DOHH2 (cell line): ENCODE results near the gene ZDHHC5.

Experiments
- H3F3A ChIP-seq: fragments of 200-600 bp; sonication (generic), shearing (Covaris generic); 2 replicates; pipeline ENCODE4 v1.6.0; 2016; ENCODE audit warnings: antibody characterized with exemption, mild to moderate bottlenecking; ENCODE audit not compliant: control insufficient read depth, insufficient read depth
- H3K27ac ChIP-seq: fragments of 200-600 bp; sonication (generic); 2 replicates; pipeline ENCODE4 v1.5.1; 2014; ENCODE audit warnings: low read depth, mild to moderate bottlenecking, low read length, moderate library complexity
- H3K27me3 ChIP-seq: fragments of 200-600 bp; sonication (generic); 2 replicates; pipeline ENCODE4 v1.6.1; 2014; ENCODE audit warnings: mild to moderate bottlenecking, low read length, mixed read lengths; ENCODE audit not compliant: control insufficient read depth
- H3K36me3 ChIP-seq: fragments of 200-600 bp; sonication (generic); 2 replicates; pipeline ENCODE4 v1.6.1; 2014; ENCODE audit warnings: mild to moderate bottlenecking, low read length, moderate library complexity, mixed read lengths; ENCODE audit not compliant: control insufficient read depth
- H3K4me1 ChIP-seq: fragments of 200-600 bp; sonication (generic); 2 replicates; pipeline ENCODE4 v1.6.1; 2014; ENCODE audit warnings: mild to moderate bottlenecking, low read length, mixed read lengths; ENCODE audit not compliant: control insufficient read depth
- H3K4me2 ChIP-seq: fragments of 200-600 bp; sonication (generic); 2 replicates; pipeline ENCODE4 v1.6.0; 2014; ENCODE audit warnings: mild to moderate bottlenecking, low read length, moderate library complexity
- H3K4me3 ChIP-seq: fragments of 200-600 bp; sonication (generic); 2 replicates; pipeline ENCODE4 v1.5.1; 2014; ENCODE audit warnings: mild to moderate bottlenecking, low read length, mixed read lengths
- H3K79me2 ChIP-seq: fragments of 200-600 bp; sonication (generic); 2 replicates; pipeline ENCODE4 v1.6.1; 2014; ENCODE audit warnings: mild to moderate bottlenecking, low read length, mixed read lengths; ENCODE audit not compliant: control insufficient read depth
- H3K9me2 ChIP-seq: fragments of 200-600 bp; sonication (generic); replicated peaks from 2 replicates; pipeline ENCODE4 v1.6.1; 2014; ENCODE audit warnings: mild to moderate bottlenecking, low read length, mixed read lengths; ENCODE audit not compliant: control insufficient read depth
- H3K9me3 ChIP-seq: fragments of 200-600 bp; sonication (generic); 2 replicates; pipeline ENCODE4 v1.6.1; 2014; ENCODE audit warnings: antibody characterized with exemption, low read length, mixed read lengths; ENCODE audit not compliant: control insufficient read depth, insufficient read depth
- H4K20me1 ChIP-seq: fragments of 200-600 bp; sonication (generic); 2 replicates; pipeline ENCODE4 v1.6.0; 2014; ENCODE audit warnings: low read depth, mild to moderate bottlenecking, antibody characterized with exemption, low read length, moderate library complexity; ENCODE audit not compliant: control insufficient read depth, insufficient read depth
- CTCF ChIP-seq: fragments of 200-600 bp; sonication (generic); IDR thresholded peaks from one replicate; pipeline ENCODE4 v1.5.1; 2014; ENCODE audit warnings: antibody characterized with exemption, mild to moderate bottlenecking, low read depth, low read length; ENCODE audit not compliant: poor library complexity, severe bottlenecking
- EZH2phosphoT487 ChIP-seq: fragments of 200-600 bp; sonication (generic); IDR thresholded peaks from 2 replicates; pipeline ENCODE4 v1.6.1; 2017; ENCODE audit warnings: borderline replicate concordance, mild to moderate bottlenecking, antibody characterized with exemption, low read length, moderate library complexity, mixed read lengths

The ZDHHC5 gene

GRCh38 chr11:57648801-57649735, 18.8 kb upstream of the ZDHHC5 start:
- TF ChIP-seq CTCF, result no peak
- TF ChIP-seq EZH2phosphoT487, result peak; percentile 29; the same call in 1 of the 2 replicates
- no peaks in the 10 kb centered on the region for H4K20me1 ChIP-seq
- H3K4me1 ChIP-seq, result peaks cover 31% of the 10 kb centered on the region
- H3K4me2 ChIP-seq, result peak overlapping the region; percentile 65
- no peaks in the 10 kb centered on the region for H3K9me3 ChIP-seq
- H3F3A ChIP-seq, result no peaks in the 10 kb centered on the region
- no peaks in the 10 kb centered on the region for H3K79me2 ChIP-seq
- no peaks in the 10 kb centered on the region for H3K36me3 ChIP-seq
- peaks cover 58% of the 10 kb centered on the region for H3K27me3 ChIP-seq
- peak overlapping the region; percentile 59 for H3K4me3 ChIP-seq
- no peak overlapping the region for H3K27ac ChIP-seq
- no peaks in the 10 kb centered on the region for H3K9me2 ChIP-seq

DNA sequence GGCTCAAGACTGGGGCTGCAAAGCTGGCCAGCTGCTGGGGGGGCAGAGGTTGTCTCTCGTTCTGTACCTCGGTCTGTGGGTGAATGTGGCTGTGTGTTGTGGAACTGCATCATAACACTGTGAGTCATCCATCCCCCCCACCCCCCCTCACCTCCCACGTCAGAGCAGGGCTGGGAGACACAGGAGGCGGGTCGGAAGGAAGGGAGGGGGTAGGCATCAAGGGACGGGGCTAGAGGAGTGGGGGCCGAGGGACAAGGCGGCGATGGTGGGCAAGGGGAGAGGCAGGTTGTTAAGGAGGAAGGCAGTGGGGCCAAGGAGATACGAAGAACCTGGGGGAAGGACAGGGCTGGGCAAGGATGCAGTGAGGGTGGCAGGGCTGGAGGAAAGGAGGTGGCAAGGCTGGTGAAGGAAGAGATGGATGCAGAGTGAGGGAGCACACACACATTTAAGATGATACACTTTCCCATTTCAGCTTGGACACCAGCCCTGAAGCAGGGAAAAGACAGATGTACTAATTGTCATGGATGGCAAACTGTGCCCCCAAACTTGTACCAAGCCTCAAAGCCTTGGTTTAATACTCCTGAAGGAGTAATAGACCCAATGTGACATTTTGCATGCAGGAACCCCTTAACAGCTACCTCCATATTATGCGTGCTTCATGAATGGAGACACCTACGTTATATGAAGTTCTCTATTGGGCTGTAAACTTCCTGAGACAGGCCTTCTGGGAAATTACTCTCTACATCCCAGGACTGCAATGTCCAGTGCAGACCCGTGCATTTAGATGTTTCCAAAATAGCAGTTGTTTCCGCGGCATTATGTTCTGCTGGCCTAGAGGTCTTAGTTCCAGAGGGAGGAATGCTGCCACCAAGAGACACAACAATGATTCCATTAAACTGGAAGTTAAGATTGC, 17.8 kb upstream of the ZDHHC5 start, which contains the start of gene YPEL4:
TSS of gene YPEL4 (minus strand) at position 87 of the 913 bp plus-strand sequence. CDS start 2,805 bp downstream, outside the sequence.
- H3K27me3 ChIP-seq, result peaks cover 52% of the 10 kb centered on the region
- no peaks in the 10 kb centered on the region for H3F3A ChIP-seq
- no peaks in the 10 kb centered on the region for H3K79me2 ChIP-seq
- peaks cover 31% of the 10 kb centered on the region for H3K4me1 ChIP-seq
- H3K4me2 ChIP-seq, result peak within 1 kb of the TSS; percentile 65
- H3K4me3 ChIP-seq, result peak within 1 kb of the TSS; percentile 59
- no peak within 1 kb of the TSS for H3K27ac ChIP-seq
- H3K9me3 ChIP-seq, result no peaks in the 10 kb centered on the region
- H3K9me2 ChIP-seq, result no peaks in the 10 kb centered on the region
- no peaks in the 10 kb centered on the region for H4K20me1 ChIP-seq
- TF ChIP-seq CTCF (no peak), EZH2phosphoT487 (no peak)
- H3K36me3 ChIP-seq, result no peaks in the 10 kb centered on the region

GRCh38 chr11:57650739-57651090, 17.2 kb upstream of the ZDHHC5 start:
- Histone ChIP-seq H3K9me2 (no peaks in the 10 kb centered on the region), H3K4me3 (no peak overlapping the region), H4K20me1 (no peaks in the 10 kb centered on the region), H3K36me3 (no peaks in the 10 kb centered on the region), H3K9me3 (no peaks in the 10 kb centered on the region), H3K79me2 (no peaks in the 10 kb centered on the region), H3K27ac (no peak overlapping the region), H3F3A (no peaks in the 10 kb centered on the region), H3K4me2 (no peak overlapping the region), H3K27me3 (peaks cover 48% of the 10 kb centered on the region), H3K4me1 (peaks cover 31% of the 10 kb centered on the region)
- no peak for TF ChIP-seq EZH2phosphoT487
- no peak for TF ChIP-seq CTCF
